ENCODE data around the gene ADAMTS16. TPM values are rescaled to one million over a fixed set of nuclear protein-coding genes. Genes with fewer than 3 reads are reported as not detected.

The ADAMTS16 gene
- total and polyA plus RNA-seq, 9 of the 15 experiments (the other 6 are each of a cell fraction or from before 2014, with no cell fraction given): not detected

DNA sequence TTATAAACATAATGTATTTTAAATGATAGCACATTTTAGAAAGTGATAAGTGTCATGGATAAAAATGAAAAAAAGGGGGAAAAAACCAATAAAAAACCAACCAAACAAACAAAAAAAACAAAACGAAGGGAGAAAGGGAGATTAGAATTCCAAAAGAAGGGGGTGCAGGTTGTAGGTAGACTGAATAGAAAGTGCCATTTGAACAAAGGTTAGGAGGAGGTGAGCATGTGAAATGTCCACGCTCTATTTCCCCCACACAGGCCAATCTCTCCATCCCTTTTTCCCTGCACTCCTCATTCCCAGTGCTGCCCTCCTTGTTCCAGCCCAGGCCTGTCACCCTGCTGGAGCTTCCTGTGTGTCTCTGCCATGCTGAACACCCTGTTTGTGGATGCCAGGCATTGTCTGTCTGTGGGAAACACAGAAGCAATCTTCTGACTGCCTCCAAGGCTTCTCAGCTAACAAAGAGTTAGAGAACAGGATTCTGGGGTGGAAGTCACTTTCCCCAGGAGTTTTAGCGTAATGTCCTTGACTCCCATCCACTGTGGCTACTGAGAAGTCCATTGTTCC is 138.8 kb downstream of the ADAMTS16 start:
- 0 out of 2 replicates have a peak, but pooled peaks cover 3% of the 10 kb centered on the region for H4K20me1 ChIP-seq (replicated peaks; ENCODE audit: control insufficient read depth, insufficient read depth, low read length)
- BruUV-seq (replicated peaks): no TSS peak
- no peak overlapping the region for H2AFZ ChIP-seq (ENCODE audit: low read depth, low read length)
- no peaks in the 10 kb centered on the region for H3K79me2 ChIP-seq (ENCODE audit: control insufficient read depth, insufficient read depth, low read length)
- FAIRE-seq (no peak), DNase-seq (ENCODE audit: extremely low read depth in 1 of 4, low spot score in 3 of 4) (no peak), ATAC-seq (no peak)
- H3K9me1 ChIP-seq (ENCODE audit: control insufficient read depth, insufficient read depth, low read length): no peaks in the 10 kb centered on the region
- no peak overlapping the region for H3K4me2 ChIP-seq (ENCODE audit: insufficient read depth, low read length)
- POLR2A ChIA-PET: no interaction called here
- H3K9ac ChIP-seq (ENCODE audit: insufficient read depth in 1 of 2, low read depth in 2 of 2, low read length in 2 of 2): no peak overlapping the region
- no peaks in the 10 kb centered on the region for H3K4me1 ChIP-seq (replicated peaks in 1 of 2; ENCODE audit: control insufficient read depth in 2 of 2, insufficient read depth in 2 of 2, low read length in 2 of 2)
- intact Hi-C loops (cut with micrococcal nuclease) (no loop called here), in situ Hi-C loops (cut with MboI) (no loop called here)
- WGBS (ENCODE audit: insufficient coverage, low coverage, missing lambda C conversion rate): 2% methylated on average over 3 of the region's 3 CpGs
- CTCF ChIA-PET (ENCODE audit: low intra/inter-chr PET ratio): no interaction called here
- peaks cover 0 to 4% of the 10 kb centered on the region in 2 experiments; a peak in 1 of 5 replicates for H3K27me3 ChIP-seq (ENCODE audit: control insufficient read depth in 2 of 2, insufficient read depth in 2 of 2, low read length in 2 of 2)
- no peaks in the 10 kb centered on the region for H3K9me3 ChIP-seq (replicated peaks; ENCODE audit: control insufficient read depth, insufficient read depth, low read depth, low read length)
- H3K27ac ChIP-seq (ENCODE audit: extremely low read depth, low read depth, low read length): no peak overlapping the region
- H3K36me3 ChIP-seq (ENCODE audit: control insufficient read depth, insufficient read depth, low read length): no peaks in the 10 kb centered on the region
- no peak for TF ChIP-seq ZZZ3 (IDR thresholded peaks at IDR 0.05)
- no peak for TF ChIP-seq SLC30A9 (CRISPR knock-in tag; IDR thresholded peaks at IDR 0.05)
- TF ChIP-seq ZNF644 (tag; IDR thresholded peaks at IDR 0.05; ENCODE audit: low read depth): no peak
- TF ChIP-seq, protein P1, sequence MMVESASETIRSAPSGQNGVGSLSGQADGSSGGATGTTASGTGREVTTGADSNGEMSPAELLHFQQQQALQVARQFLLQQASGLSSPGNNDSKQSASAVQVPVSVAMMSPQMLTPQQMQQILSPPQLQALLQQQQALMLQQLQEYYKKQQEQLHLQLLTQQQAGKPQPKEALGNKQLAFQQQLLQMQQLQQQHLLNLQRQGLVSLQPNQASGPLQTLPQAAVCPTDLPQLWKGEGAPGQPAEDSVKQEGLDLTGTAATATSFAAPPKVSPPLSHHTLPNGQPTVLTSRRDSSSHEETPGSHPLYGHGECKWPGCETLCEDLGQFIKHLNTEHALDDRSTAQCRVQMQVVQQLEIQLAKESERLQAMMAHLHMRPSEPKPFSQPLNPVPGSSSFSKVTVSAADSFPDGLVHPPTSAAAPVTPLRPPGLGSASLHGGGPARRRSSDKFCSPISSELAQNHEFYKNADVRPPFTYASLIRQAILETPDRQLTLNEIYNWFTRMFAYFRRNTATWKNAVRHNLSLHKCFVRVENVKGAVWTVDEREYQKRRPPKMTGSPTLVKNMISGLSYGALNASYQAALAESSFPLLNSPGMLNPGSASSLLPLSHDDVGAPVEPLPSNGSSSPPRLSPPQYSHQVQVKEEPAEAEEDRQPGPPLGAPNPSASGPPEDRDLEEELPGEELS (CRISPR knock-in tag; IDR thresholded peaks at IDR 0.05; ENCODE audit: borderline replicate concordance): no peak
- no peak for TF ChIP-seq MIER1 (IDR thresholded peaks at IDR 0.05; ENCODE audit: low read depth)
- TF ChIP-seq ZEB2 (IDR thresholded peaks at IDR 0.05): no peak
- TF ChIP-seq ZNF507 (tag; conservative IDR thresholded peaks at IDR 0.05): no peak
- TF ChIP-seq GABPA (tag; conservative IDR thresholded peaks at IDR 0.05; ENCODE audit: low read depth): no peak
- TF ChIP-seq POLR3G (IDR thresholded peaks at IDR 0.05; ENCODE audit: extremely low read depth, insufficient read length, insufficient replicate concordance): no peak
- TF ChIP-seq RBBP5 (IDR thresholded peaks at IDR 0.05; ENCODE audit: borderline replicate concordance, insufficient read depth, low read length, poor library complexity, severe bottlenecking): no peak
- no peak for TF ChIP-seq NCOA1 (IDR thresholded peaks at IDR 0.05; ENCODE audit: low read depth)
- TF ChIP-seq GATA2 (CRISPR knock-in tag; IDR thresholded peaks at IDR 0.05): no peak
- no peak for TF ChIP-seq CBX2 (IDR thresholded peaks at IDR 0.05; ENCODE audit: insufficient read depth, low read length, poor library complexity, severe bottlenecking)
- TF ChIP-seq TAF1 (IDR thresholded peaks at IDR 0.05; ENCODE audit: control insufficient read depth, extremely low read depth, insufficient read depth, low read length, severe bottlenecking): no peak
- TF ChIP-seq FOXK2 (conservative IDR thresholded peaks at IDR 0.05 in 1 of 2, IDR thresholded peaks at IDR 0.05 in 1 of 2; ENCODE audit: low read depth in 2 of 2): no peak
- TF ChIP-seq NELFE (IDR thresholded peaks at IDR 0.05; ENCODE audit: insufficient read depth, insufficient read length): no peak
- no peak for TF ChIP-seq LARP7 (IDR thresholded peaks at IDR 0.05)
- TF ChIP-seq PCBP2 (IDR thresholded peaks at IDR 0.05; ENCODE audit: low read depth, low read length, poor library complexity, severe bottlenecking): no peak
- TF ChIP-seq KAT8 (IDR thresholded peaks at IDR 0.05; ENCODE audit: low read depth): no peak
- no peak overlapping the region for H3K4me3 ChIP-seq
